Endothelial cell (in vitro differentiated cells): ENCODE measurements around the gene TMPRSS7. TPM values are rescaled to one million over a fixed set of nuclear protein-coding genes. Genes with fewer than 3 reads are reported as not detected.
A peak's percentile ranks its signal among the peaks of the same experiment; 100 is the strongest.

Source experiments
- DNase-seq: peaks from one replicate; pipeline ENCODE4 v3.0.0; 2021; ENCODE audit warnings: low spot score
- H3K27ac Mint-ChIP-seq: one replicate; pipeline ENCODE4 v1.8.0; 2021; ENCODE audit warnings: mixed read lengths, inconsistent platforms; ENCODE audit not compliant: unreplicated experiment
- H3K27me3 Mint-ChIP-seq: one replicate; pipeline ENCODE4 v1.8.0; 2021; ENCODE audit warnings: mild to moderate bottlenecking, moderate library complexity, mixed read lengths, inconsistent platforms; ENCODE audit not compliant: unreplicated experiment
- H3K36me3 Mint-ChIP-seq: one replicate; pipeline ENCODE4 v1.8.0; 2021; ENCODE audit warnings: mild to moderate bottlenecking, low read depth, mixed read lengths, inconsistent platforms; ENCODE audit not compliant: unreplicated experiment
- H3K4me1 Mint-ChIP-seq: one replicate; pipeline ENCODE4 v1.8.0; 2021; ENCODE audit warnings: mild to moderate bottlenecking, mixed read lengths, inconsistent platforms; ENCODE audit not compliant: unreplicated experiment
- H3K4me3 Mint-ChIP-seq: one replicate; pipeline ENCODE4 v1.8.0; 2021; ENCODE audit warnings: mild to moderate bottlenecking, mixed read lengths, inconsistent platforms; ENCODE audit not compliant: unreplicated experiment
- H3K9me3 Mint-ChIP-seq: one replicate; pipeline ENCODE4 v1.8.0; 2021; ENCODE audit warnings: mixed read lengths, inconsistent platforms; ENCODE audit not compliant: unreplicated experiment
- CTCF ChIP-seq: fragments of 200-600 bp; sonication (generic); IDR thresholded peaks from one replicate; pipeline ENCODE4 v1.5.0; 2021; ENCODE audit warnings: antibody characterized with exemption; ENCODE audit not compliant: unreplicated experiment
- total RNA-seq: library from RNA; stranded (reverse); fragmentation: NEBNext Ultra II Directional; extraction: Animal tissue kit (Norgen Biotek cat#: 25700); gene quantifications from one replicate; pipeline ENCODE4 v1.2.1, GENCODE V29; 2021; ENCODE audit not compliant: unreplicated experiment

The TMPRSS7 gene
- total RNA-seq, 1 donor from 2014 or later, result not detected

GRCh38 chr3:112084980-112085705, 50.6 kb downstream of the TMPRSS7 start:
- H3K27ac Mint-ChIP-seq, result no peak overlapping the region
- peaks cover 4% of the 10 kb centered on the region for H3K36me3 Mint-ChIP-seq
- DNase-seq, result no peak
- H3K9me3 Mint-ChIP-seq, result no peaks in the 10 kb centered on the region
- peak overlapping the region; percentile 79 for H3K4me3 Mint-ChIP-seq
- no peak for TF ChIP-seq CTCF
- H3K4me1 Mint-ChIP-seq, result peaks cover 19% of the 10 kb centered on the region
- peaks cover 9% of the 10 kb centered on the region for H3K27me3 Mint-ChIP-seq

- DNase-seq, result no peak
- H3K4me3 Mint-ChIP-seq, result peak overlapping the region; percentile 66
- no peak overlapping the region for H3K27ac Mint-ChIP-seq
- peaks cover 4% of the 10 kb centered on the region for H3K36me3 Mint-ChIP-seq
- H3K4me1 Mint-ChIP-seq, result peaks cover 25% of the 10 kb centered on the region
- H3K27me3 Mint-ChIP-seq, result peaks cover 8% of the 10 kb centered on the region
- H3K9me3 Mint-ChIP-seq, result no peaks in the 10 kb centered on the region
- TF ChIP-seq CTCF, result no peak
These were observed 51.2 kb downstream of the TMPRSS7 start for GRCh38 chr3:112085735-112086075.

GRCh38 chr3:112086076-112086854, 51.7 kb downstream of the TMPRSS7 start, which contains the start of gene C3orf52:
TSS of gene C3orf52 (plus strand) at chr3:112086389. CDS start at chr3:112086408, 19 bp downstream.
- Mint-ChIP-seq H3K27me3 (peaks cover 9% of the 10 kb centered on the region), H3K4me3 (peak within 1 kb of the TSS; percentile 94), H3K9me3 (no peaks in the 10 kb centered on the region), H3K36me3 (peaks cover 4% of the 10 kb centered on the region), H3K27ac (no peak within 1 kb of the TSS), H3K4me1 (peaks cover 30% of the 10 kb centered on the region)
- DNase-seq, result peak; percentile 81
- TF ChIP-seq CTCF, result no peak

- H3K27me3 Mint-ChIP-seq, result peaks cover 10% of the 10 kb centered on the region
- no peak for TF ChIP-seq CTCF
- DNase-seq, result no peak
- H3K4me1 Mint-ChIP-seq, result peaks cover 34% of the 10 kb centered on the region
- H3K36me3 Mint-ChIP-seq, result peaks cover 4% of the 10 kb centered on the region
- H3K9me3 Mint-ChIP-seq, result no peaks in the 10 kb centered on the region
- H3K4me3 Mint-ChIP-seq, result peak overlapping the region; percentile 94
- no peak overlapping the region for H3K27ac Mint-ChIP-seq
These were observed 52.5 kb downstream of the TMPRSS7 start for GRCh38 chr3:112086875-112087524.
